Left lung (tissue), 10 donors: ENCODE measurements around the gene UBE2R2. TPM values are rescaled to one million over a fixed set of nuclear protein-coding genes. Genes with fewer than 3 reads are reported as not detected.
"Not testable (repeated sequence)": the region's sequence is repeated elsewhere in the genome, so short reads cannot be mapped to it uniquely, and the experiment has no call there.

Source experiments
- ATAC-seq: fragments of 200-7000 bp; cut with Tn5 transposase; one replicate; pipeline ENCODE4 v1.9.1; 2020; ENCODE audit warnings: moderate library complexity
- DNase-seq, 4 donors: peaks; one replicate each; pipeline ENCODE4 v3.0.0-alpha.2; 2013 to 2020
- H3K27ac ChIP-seq, 2 donors: fragments of 200-600 bp; sonication (generic) in 1 of 2; one replicate each; pipeline versions ENCODE4 v1.5.0 to v1.8.0; 2020 to 2021
- H3K27me3 ChIP-seq, 2 donors: fragments of 200-600 bp; sonication (generic) in 1 of 2; one replicate each; pipeline versions ENCODE4 v1.5.0 to v1.8.0; 2020 to 2021
- H3K36me3 ChIP-seq, 2 donors: fragments of 200-600 bp; sonication (generic) in 1 of 2; one replicate each; pipeline versions ENCODE4 v1.5.0 to v1.8.0; 2020 to 2021
- H3K4me1 ChIP-seq, 2 donors: fragments of 200-600 bp; one replicate each; pipeline ENCODE4 v1.8.0; 2021
- H3K4me3 ChIP-seq, 2 donors: fragments of 200-600 bp; sonication (generic) in 1 of 2; one replicate each; pipeline versions ENCODE4 v1.5.0 to v1.8.0; 2020 to 2021; ENCODE audit warnings: mild to moderate bottlenecking in 1 of 2
- H3K9me3 ChIP-seq, 2 donors: fragments of 200-600 bp; sonication (generic) in 1 of 2; one replicate each; pipeline versions ENCODE4 v1.5.0 to v1.8.0; 2020 to 2021
- intact Hi-C, 2 donors: fragments of 100-400 bp; cut with DNase I; formaldehyde crosslinking; loops; one replicate each; pipeline versions ENCODE4 v1.11.2 to v1.14.2; 2022
- polyA plus RNA-seq, 6 donors: library from polyadenylated mRNA; unstranded; fragments of 120-200 nt; gene quantifications; one replicate each; pipeline ENCODE4 v1.2.1, GENCODE V29; 2013; ENCODE audit not compliant: insufficient read length in 6 of 6
- total RNA-seq, 2 donors: library from RNA; stranded (reverse); fragmentation: NEBNext Ultra II Directional; extraction: Animal tissue kit (Norgen Biotek cat#: 25700); gene quantifications; one replicate each; pipeline ENCODE4 v1.2.1, GENCODE V29; 2021
- TF ChIP-seq, protein P1 (sequence below), 2 donors: fragments of 200-600 bp; sonication (generic) in 1 of 2; IDR thresholded peaks; one replicate each; pipeline versions ENCODE4 v1.5.0 to v1.8.0; 2021; ENCODE audit warnings: antibody characterized with exemption in 2 of 2
- donor health status: DM: no; HTN: yes; CAD: no.
- donor health status: DM: no; HTN: no; CAD: no.

UBE2R2 gene
- total and polyA plus RNA-seq, 8 donors: 34.0 to 60.6 (median 56.7) TPM

DNA sequence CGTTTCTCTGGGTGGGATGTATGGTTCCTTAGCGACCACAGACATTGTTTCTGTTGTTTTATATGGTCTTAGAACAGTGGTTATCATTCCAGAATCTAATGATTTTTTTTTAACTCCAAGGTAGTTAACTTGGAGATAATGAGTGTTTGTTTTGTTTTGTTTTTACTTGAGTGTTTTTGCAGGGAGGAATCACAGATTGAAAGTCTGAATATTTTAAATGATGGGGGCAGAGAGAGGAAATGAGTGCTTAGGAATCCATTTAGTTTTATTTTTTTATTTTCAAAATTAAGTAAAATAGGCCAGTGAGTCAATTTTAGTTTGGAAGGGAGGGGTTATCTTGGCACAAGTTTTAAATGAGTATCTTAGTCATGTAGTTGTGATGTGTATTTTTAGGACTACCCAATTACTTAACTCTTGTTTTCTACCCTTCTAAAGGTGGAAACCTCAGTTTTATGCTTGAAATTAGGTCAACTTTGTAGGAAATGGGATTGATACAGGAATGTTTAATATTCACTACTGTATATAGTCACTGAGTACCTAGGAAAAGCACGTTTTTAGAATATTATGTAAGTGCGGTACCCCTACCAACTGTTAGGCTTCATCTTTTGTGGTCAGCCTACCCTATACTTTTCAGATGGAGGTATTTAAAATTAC, 2.0 kb downstream of the UBE2R2 start:
- Histone ChIP-seq H3K4me1 (peaks cover 0 to 68% of the 10 kb centered on the region in 2 donors), H3K4me3 (peak overlapping the region; percentile 81 to 88), H3K27me3 (no peaks in the 10 kb centered on the region), H3K9me3 (no peaks in the 10 kb centered on the region), H3K36me3 (peaks cover 0 to under 1% of the 10 kb centered on the region in 2 donors), H3K27ac (peak overlapping the region; percentile 99 to 100)
- TF ChIP-seq, protein P1, sequence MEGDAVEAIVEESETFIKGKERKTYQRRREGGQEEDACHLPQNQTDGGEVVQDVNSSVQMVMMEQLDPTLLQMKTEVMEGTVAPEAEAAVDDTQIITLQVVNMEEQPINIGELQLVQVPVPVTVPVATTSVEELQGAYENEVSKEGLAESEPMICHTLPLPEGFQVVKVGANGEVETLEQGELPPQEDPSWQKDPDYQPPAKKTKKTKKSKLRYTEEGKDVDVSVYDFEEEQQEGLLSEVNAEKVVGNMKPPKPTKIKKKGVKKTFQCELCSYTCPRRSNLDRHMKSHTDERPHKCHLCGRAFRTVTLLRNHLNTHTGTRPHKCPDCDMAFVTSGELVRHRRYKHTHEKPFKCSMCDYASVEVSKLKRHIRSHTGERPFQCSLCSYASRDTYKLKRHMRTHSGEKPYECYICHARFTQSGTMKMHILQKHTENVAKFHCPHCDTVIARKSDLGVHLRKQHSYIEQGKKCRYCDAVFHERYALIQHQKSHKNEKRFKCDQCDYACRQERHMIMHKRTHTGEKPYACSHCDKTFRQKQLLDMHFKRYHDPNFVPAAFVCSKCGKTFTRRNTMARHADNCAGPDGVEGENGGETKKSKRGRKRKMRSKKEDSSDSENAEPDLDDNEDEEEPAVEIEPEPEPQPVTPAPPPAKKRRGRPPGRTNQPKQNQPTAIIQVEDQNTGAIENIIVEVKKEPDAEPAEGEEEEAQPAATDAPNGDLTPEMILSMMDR (IDR thresholded peaks at IDR 0.05): no peak
- DNase-seq (no peak), ATAC-seq (no peak)
- intact Hi-C loops: no loop called here

- H3K4me3 ChIP-seq: peak overlapping the region in 1 of 2 donors; percentile 88
- no peak overlapping the region for H3K27ac ChIP-seq
Measured at GRCh38 chr9:33820231-33820745, 3.3 kb downstream of the UBE2R2 start.

DNA sequence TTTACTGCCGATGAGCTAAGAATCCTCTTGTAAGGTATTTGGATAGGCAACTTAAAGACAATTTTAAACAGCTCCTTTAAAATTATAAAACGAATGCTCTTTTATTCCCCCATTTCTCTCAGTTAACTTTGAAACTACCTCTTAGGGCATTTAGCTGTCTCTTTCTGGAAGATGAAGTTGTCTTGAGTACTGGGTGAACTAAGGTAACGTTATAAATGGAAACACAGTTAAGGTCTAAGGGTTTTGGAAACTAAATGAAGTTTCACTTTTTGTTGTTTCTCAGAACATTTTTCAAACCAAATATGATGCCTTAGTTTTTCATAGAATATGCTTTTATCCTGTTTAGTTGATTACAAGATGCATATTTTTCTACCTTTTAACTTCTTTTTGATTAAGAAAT, 6.8 kb downstream of the UBE2R2 start:
- H3K4me3 ChIP-seq: no peak overlapping the region
- ATAC-seq (no peak), DNase-seq (no peak)
- H3K36me3 ChIP-seq: peaks cover 0 to 8% of the 10 kb centered on the region in 2 donors
- no peak overlapping the region for H3K27ac ChIP-seq
- no peaks in the 10 kb centered on the region for H3K27me3 ChIP-seq
- intact Hi-C loops: no loop called here
- no peaks in the 10 kb centered on the region for H3K9me3 ChIP-seq
- TF ChIP-seq, protein P1 (IDR thresholded peaks at IDR 0.05): no peak
- H3K4me1 ChIP-seq: peaks cover 0 to 59% of the 10 kb centered on the region in 2 donors

More at GRCh38 chr9:33820231-33820745, 3.3 kb downstream of the UBE2R2 start:
- ATAC-seq: no peak
- DNase-seq: no peak
- H3K9me3 ChIP-seq: no peaks in the 10 kb centered on the region
- TF ChIP-seq, protein P1 (IDR thresholded peaks at IDR 0.05): no peak
- H3K4me1 ChIP-seq: peaks cover 0 to 63% of the 10 kb centered on the region in 2 donors
- no peaks in the 10 kb centered on the region for H3K27me3 ChIP-seq
- intact Hi-C loops: no loop called here
- H3K36me3 ChIP-seq: peaks cover 0 to 4% of the 10 kb centered on the region in 2 donors

DNA sequence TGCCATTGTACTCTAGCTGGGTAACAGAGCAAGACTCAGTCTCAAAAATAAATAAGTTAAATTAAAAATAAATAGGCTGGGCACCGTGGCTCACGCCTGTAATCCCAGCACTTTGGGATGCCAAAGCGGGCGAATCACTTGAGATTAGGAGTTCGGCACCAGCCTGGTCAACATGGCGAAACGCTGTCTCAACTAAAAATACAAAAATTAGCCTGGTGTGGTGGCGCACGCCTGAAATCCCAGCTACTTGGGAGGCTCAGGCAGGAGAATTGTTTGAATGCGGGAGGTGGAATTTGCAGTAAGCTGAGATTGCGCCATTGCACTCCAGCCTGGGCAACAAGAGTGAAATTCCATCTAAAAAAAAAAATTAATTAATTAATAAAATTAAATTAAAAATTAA, 10.3 kb downstream of the UBE2R2 start:
- H3K27ac ChIP-seq, DNase-seq, ATAC-seq, intact Hi-C loops, H3K36me3 ChIP-seq, H3K4me3 ChIP-seq, H3K9me3 ChIP-seq, H3K27me3 ChIP-seq: not testable (repeated sequence)
- peaks cover 0 to 50% of the 10 kb centered on the region in 2 donors for H3K4me1 ChIP-seq

DNA sequence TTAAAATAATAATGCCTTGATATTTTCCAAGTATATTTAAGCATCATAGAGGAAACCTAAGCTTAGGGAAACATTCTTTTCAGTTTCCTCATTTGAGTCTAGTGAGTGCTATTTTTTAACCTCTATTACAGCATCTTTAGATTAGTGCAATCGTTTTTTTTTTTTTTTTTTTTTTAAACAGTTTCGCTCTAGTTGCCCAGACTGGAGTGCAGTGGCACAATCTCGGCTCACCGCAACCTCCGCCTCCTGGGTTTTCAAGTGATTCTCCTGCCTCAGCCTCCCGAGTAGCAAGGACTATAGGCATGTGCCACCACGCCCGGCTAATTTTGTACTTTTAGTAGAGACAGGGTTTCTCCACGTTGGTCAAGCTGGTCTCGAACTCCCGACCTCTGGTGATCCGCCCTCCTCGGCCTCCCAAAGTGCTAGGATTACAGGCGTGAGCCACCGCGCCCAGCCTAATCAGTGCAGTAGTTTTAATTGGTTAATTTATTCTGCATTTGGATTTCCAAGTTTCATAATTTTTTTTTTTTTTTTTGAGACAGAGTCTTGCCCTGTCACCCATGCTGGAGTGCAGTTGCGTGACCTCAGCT, 12.8 kb downstream of the UBE2R2 start:
- peak overlapping the region in 1 of 2 donors; percentile 48 for H3K27ac ChIP-seq
- H3K9me3 ChIP-seq, H3K36me3 ChIP-seq, DNase-seq, intact Hi-C loops, ATAC-seq, H3K4me3 ChIP-seq, H3K27me3 ChIP-seq: not testable (repeated sequence)
- H3K4me1 ChIP-seq: peaks cover 0 to 49% of the 10 kb centered on the region in 2 donors

GRCh38 chr9:33835625-33836260, 18.8 kb downstream of the UBE2R2 start:
- TF ChIP-seq, protein P1 (IDR thresholded peaks at IDR 0.05): no peak
- H3K27ac ChIP-seq: peak overlapping the region; percentile 11 to 72
- H3K4me3 ChIP-seq: no peak overlapping the region
- intact Hi-C loops: no loop called here
- ATAC-seq: no peak
- no peaks in the 10 kb centered on the region for H3K36me3 ChIP-seq
- no peaks in the 10 kb centered on the region for H3K9me3 ChIP-seq
- no peaks in the 10 kb centered on the region for H3K27me3 ChIP-seq
- H3K4me1 ChIP-seq: peaks cover 7 to 76% of the 10 kb centered on the region in 2 donors
- DNase-seq: no peak

DNA sequence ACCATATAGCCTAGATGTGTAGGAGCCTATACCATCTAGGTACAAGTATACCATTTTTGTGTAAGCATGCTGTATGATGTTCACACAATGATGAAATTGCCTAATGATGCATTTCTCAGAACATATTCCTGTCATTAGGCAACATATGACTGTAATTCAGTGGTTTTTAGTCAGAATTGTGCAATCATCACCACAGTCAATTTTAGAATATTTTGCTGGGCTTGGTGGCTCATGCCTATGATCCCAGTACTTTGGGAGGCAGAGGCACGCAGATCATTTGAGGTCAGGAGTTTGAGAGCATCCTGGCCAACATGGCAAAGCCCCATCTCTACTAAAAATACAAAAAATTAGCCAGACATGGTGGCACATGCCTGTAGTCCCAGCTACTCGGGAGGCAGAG, 19.3 kb downstream of the UBE2R2 start:
- Histone ChIP-seq H3K27ac (peak overlapping the region; percentile 14 to 72), H3K4me1 (peaks cover 7 to 76% of the 10 kb centered on the region in 2 donors)
- ATAC-seq: peak; percentile 83
- H3K36me3 ChIP-seq, H3K9me3 ChIP-seq, intact Hi-C loops, DNase-seq, H3K27me3 ChIP-seq, H3K4me3 ChIP-seq: not testable (repeated sequence)
